PC-9 (cell line): ENCODE measurements around the gene NUP54. TPM values are rescaled to one million over a fixed set of nuclear protein-coding genes. Genes with fewer than 3 reads are reported as not detected.

Source experiments
- BruUV-seq: library from RNA; stranded (reverse); fragments of 400-500 nt; replicated peaks from 2 replicates; lab custom pipeline; 2021; lab: Mats Ljungman, UMichigan
- CTCF ChIA-PET: fragments of 300-600 bp; sonication (Branson Sonifier 250); formaldehyde crosslinking; loops from one replicate; lab custom pipeline; 2022; ENCODE audit warnings: antibody characterized with exemption; lab: Charles Lee
- POLR2A ChIA-PET: fragments of 300-600 bp; sonication (Branson Sonifier 250); formaldehyde crosslinking; loops from one replicate; lab custom pipeline; 2022; ENCODE audit warnings: antibody characterized with exemption; ENCODE audit not compliant: unreplicated experiment; lab: Charles Lee
- DNase-seq, 2 experiments: peaks; one replicate each; pipeline versions ENCODE4 v3.0.0 to v3.0.0-alpha.2; 2015 to 2022; ENCODE audit warnings: mixed read lengths in 1 of 2
- H2AFZ ChIP-seq: fragments of 200-600 bp; sonication (generic); 2 replicates; pipeline ENCODE4 v1.8.1; 2017; ENCODE audit warnings: antibody characterized with exemption
- H3F3A ChIP-seq: fragments of 200-600 bp; sonication (generic); 2 replicates; pipeline ENCODE4 v1.8.1; 2017; ENCODE audit warnings: antibody characterized with exemption, mild to moderate bottlenecking, low read depth; ENCODE audit not compliant: insufficient read depth
- H3K27ac ChIP-seq: fragments of 200-600 bp; sonication (generic); 2 replicates; pipeline ENCODE4 v1.6.1; 2016; ENCODE audit warnings: mixed run types
- H3K27me3 ChIP-seq: fragments of 200-600 bp; sonication (generic); 2 replicates; pipeline ENCODE4 v1.6.1; 2016; ENCODE audit warnings: low read depth, mixed run types; ENCODE audit not compliant: insufficient read depth
- H3K36me3 ChIP-seq: fragments of 200-600 bp; sonication (generic); 2 replicates; pipeline ENCODE4 v1.6.1; 2016; ENCODE audit warnings: low read depth, mixed run types
- H3K4me1 ChIP-seq: fragments of 200-600 bp; sonication (generic); replicated peaks from 2 replicates; pipeline ENCODE4 v1.6.1; 2016; ENCODE audit warnings: mixed run types; ENCODE audit not compliant: insufficient read depth
- H3K4me2 ChIP-seq: fragments of 200-600 bp; sonication (generic); 2 replicates; pipeline ENCODE4 v1.6.1; 2017; ENCODE audit warnings: mixed run types
- H3K4me3 ChIP-seq: fragments of 200-600 bp; sonication (generic); 2 replicates; pipeline ENCODE4 v1.6.1; 2016; ENCODE audit warnings: mixed run types
- H3K79me2 ChIP-seq: fragments of 200-600 bp; sonication (generic); 2 replicates; pipeline ENCODE4 v1.6.1; 2017; ENCODE audit warnings: low read depth, mixed run types
- H3K9me2 ChIP-seq: fragments of 200-600 bp; sonication (generic); 2 replicates; pipeline ENCODE4 v1.8.1; 2017; ENCODE audit warnings: mild to moderate bottlenecking; ENCODE audit not compliant: insufficient read depth
- H3K9me3 ChIP-seq: fragments of 200-600 bp; sonication (generic); 2 replicates; pipeline ENCODE4 v1.8.1; 2016; ENCODE audit warnings: low read depth; ENCODE audit not compliant: insufficient read depth
- H4K20me1 ChIP-seq: fragments of 200-600 bp; sonication (generic); 2 replicates; pipeline ENCODE4 v1.8.1; 2017; ENCODE audit not compliant: insufficient read depth
- CTCF ChIP-seq: fragments of 200-600 bp; sonication (generic); conservative IDR thresholded peaks from 2 replicates; pipeline ENCODE4 v1.6.1; 2017; ENCODE audit warnings: mixed run types, antibody characterized with exemption, mild to moderate bottlenecking, moderate library complexity
- EZH2 ChIP-seq: fragments of 200-600 bp; sonication (generic); IDR thresholded peaks from 2 replicates; pipeline ENCODE4 v1.8.0; 2017; ENCODE audit warnings: antibody characterized with exemption, low read depth
- intact Hi-C: fragments of 100-400 bp; cut with micrococcal nuclease; formaldehyde crosslinking; loops from one replicate; pipeline ENCODE4 v1.10.0; 2022; ENCODE audit not compliant: unreplicated experiment
- total RNA-seq: library from RNA; stranded (reverse); gene quantifications from 2 replicates; pipeline ENCODE4 v1.2.3, GENCODE V29; 2021

NUP54 gene
- total RNA-seq, 1 experiment from 2014 or later: 30.9 TPM

GRCh38 chr4:76168688-76169087, 20.5 kb upstream of the NUP54 start:
- Histone ChIP-seq H4K20me1 (no peaks in the 10 kb centered on the region), H3K79me2 (no peaks in the 10 kb centered on the region), H3K9me3 (no peaks in the 10 kb centered on the region), H3K4me1 (no peaks in the 10 kb centered on the region), H3F3A (no peaks in the 10 kb centered on the region), H3K27ac (no peak overlapping the region), H3K36me3 (no peaks in the 10 kb centered on the region), H3K27me3 (no peaks in the 10 kb centered on the region), H3K4me2 (no peak overlapping the region), H3K9me2 (no peaks in the 10 kb centered on the region), H2AFZ (no peak overlapping the region), H3K4me3 (no peak overlapping the region)
- intact Hi-C loops: no loop called here
- no TSS peak for BruUV-seq
- TF ChIP-seq EZH2 (no peak), CTCF (no peak)
- ChIA-PET POLR2A (no interaction called here), CTCF (interaction anchor here (0.6 kb wide), 1 partner anchor 106 kb away, joined by 6 read pairs; no protein-coding TSS in a partner anchor)
- no peak for DNase-seq

GRCh38 chr4:76166480-76166879, 18.3 kb upstream of the NUP54 start:
- Histone ChIP-seq H2AFZ (no peak overlapping the region), H3K79me2 (no peaks in the 10 kb centered on the region), H3K4me2 (no peak overlapping the region), H3K4me3 (no peak overlapping the region), H3K9me2 (no peaks in the 10 kb centered on the region), H3K9me3 (no peaks in the 10 kb centered on the region), H4K20me1 (no peaks in the 10 kb centered on the region), H3K27me3 (no peaks in the 10 kb centered on the region), H3K36me3 (no peaks in the 10 kb centered on the region), H3K4me1 (no peaks in the 10 kb centered on the region), H3K27ac (no peak overlapping the region), H3F3A (no peaks in the 10 kb centered on the region)
- BruUV-seq: no TSS peak
- CTCF ChIA-PET: no interaction called here
- TF ChIP-seq EZH2 (no peak), CTCF (no peak)
- no peak for DNase-seq
- intact Hi-C loops: no loop called here
- POLR2A ChIA-PET: no interaction called here

GRCh38 chr4:76160355-76160754, 12.2 kb upstream of the NUP54 start:
- H4K20me1 ChIP-seq: no peaks in the 10 kb centered on the region
- CTCF ChIA-PET: no interaction called here
- H3K4me1 ChIP-seq: no peaks in the 10 kb centered on the region
- no peak overlapping the region for H2AFZ ChIP-seq
- no peaks in the 10 kb centered on the region for H3K79me2 ChIP-seq
- TF ChIP-seq EZH2: no peak
- no peak for TF ChIP-seq CTCF
- no peaks in the 10 kb centered on the region for H3F3A ChIP-seq
- no peaks in the 10 kb centered on the region for H3K9me2 ChIP-seq
- no peak overlapping the region for H3K27ac ChIP-seq
- H3K36me3 ChIP-seq: no peaks in the 10 kb centered on the region
- H3K4me2 ChIP-seq: no peak overlapping the region
- intact Hi-C loops: no loop called here
- no peak overlapping the region for H3K4me3 ChIP-seq
- DNase-seq: no peak
- H3K27me3 ChIP-seq: no peaks in the 10 kb centered on the region
- POLR2A ChIA-PET: no interaction called here
- H3K9me3 ChIP-seq: no peaks in the 10 kb centered on the region
- no TSS peak for BruUV-seq
